ENCODE measurements around the gene CDH15. TPM values are rescaled to one million over a fixed set of nuclear protein-coding genes. Genes with fewer than 3 reads are reported as not detected.

The CDH15 gene
- total and polyA plus RNA-seq, 8 donors = 0.09 to 2.5 (median 1.4) TPM; not detected in 2

- no peak for TF ChIP-seq CTCF (IDR thresholded peaks at IDR 0.05)
- FAIRE-seq (no peak), DNase-seq (peak in 2 of 6 donors; percentile 21 to 55), ATAC-seq (peak; percentile 4 to 21 (median 8))
- no peak overlapping the region for H3K4me3 ChIP-seq
- no peaks in the 10 kb centered on the region for H3K9me3 ChIP-seq
- no peak overlapping the region for H3K27ac ChIP-seq
- intact Hi-C loops (cut with DNase I) = no loop called here
- H3K36me3 ChIP-seq = peaks cover 0 to 5% (median 0%) of the 10 kb centered on the region in 3 donors
- H3K4me1 ChIP-seq = no peaks in the 10 kb centered on the region
- H3K27me3 ChIP-seq = no peaks in the 10 kb centered on the region
- WGBS, 2 donors = 57 to 63% methylated on average over 23 to 24 of the region's 24 CpGs
Measured at GRCh38 chr16:89154390-89155183, 17.0 kb upstream of the CDH15 start.

GRCh38 chr16:89155184-89155679 lies 16.3 kb upstream of the CDH15 start:
- intact Hi-C loops (cut with DNase I) = no loop called here
- no peak overlapping the region for H3K27ac ChIP-seq
- no peak overlapping the region for H3K4me3 ChIP-seq
- ATAC-seq (peak; percentile 29 to 50 (median 45)), DNase-seq (peak in 2 of 6 donors; percentile 45 to 53), FAIRE-seq (no peak)
- H3K9me3 ChIP-seq = no peaks in the 10 kb centered on the region
- H3K4me1 ChIP-seq = no peaks in the 10 kb centered on the region
- peaks cover 0 to 5% (median 0%) of the 10 kb centered on the region in 3 donors for H3K36me3 ChIP-seq
- no peak for TF ChIP-seq CTCF (IDR thresholded peaks at IDR 0.05)
- WGBS, 2 donors = 18 to 25% methylated on average over 19 of the region's 19 CpGs
- H3K27me3 ChIP-seq = no peaks in the 10 kb centered on the region

- no peak for FAIRE-seq
- peak in 1 of 6 donors; percentile 53 for DNase-seq
- Histone ChIP-seq H3K9me3 (no peaks in the 10 kb centered on the region), H3K27ac (no peak overlapping the region), H3K36me3 (peaks cover 0 to 5% (median 0%) of the 10 kb centered on the region in 3 donors), H3K4me3 (no peak overlapping the region), H3K4me1 (no peaks in the 10 kb centered on the region), H3K27me3 (no peaks in the 10 kb centered on the region)
- peak; percentile 14 to 42 (median 30) for ATAC-seq
- TF ChIP-seq CTCF (IDR thresholded peaks at IDR 0.05) = no peak
- 30 to 32% methylated on average over 23 to 24 of the region's 24 CpGs for WGBS, 2 donors
- intact Hi-C loops (cut with DNase I) = no loop called here
Measured at GRCh38 chr16:89155851-89156739, 15.5 kb upstream of the CDH15 start.

- Histone ChIP-seq H3K4me3 (no peak overlapping the region), H3K9me3 (no peaks in the 10 kb centered on the region), H3K36me3 (peaks cover 0 to 1% (median 0%) of the 10 kb centered on the region in 3 donors), H3K27me3 (peaks cover 0 to 5% (median 0%) of the 10 kb centered on the region in 4 donors), H3K27ac (no peak overlapping the region), H3K4me1 (no peaks in the 10 kb centered on the region)
- no peak for FAIRE-seq
- peak; percentile 3 to 22 (median 10) for ATAC-seq
- WGBS, 2 donors = 54 to 60% methylated on average over 26 of the region's 26 CpGs
- peak in 2 of 6 donors; percentile 19 to 69 for DNase-seq
- no peak for TF ChIP-seq CTCF (IDR thresholded peaks at IDR 0.05)
- intact Hi-C loops (cut with DNase I) = no loop called here
Measured at GRCh38 chr16:89156740-89157645, 14.6 kb upstream of the CDH15 start.
